ENCODE data around the gene ZDHHC21. TPM values are rescaled to one million over a fixed set of nuclear protein-coding genes. Genes with fewer than 3 reads are reported as not detected.
A peak's percentile ranks its signal among the peaks of the same experiment; 100 is the strongest.
"Not testable (repeated sequence)": the region's sequence is repeated elsewhere in the genome, so short reads cannot be mapped to it uniquely, and the experiment has no call there.

ZDHHC21 gene
- total RNA-seq, 1 experiment from 2014 or later: 7.0 TPM

GRCh38 chr9:14686168-14686567 is 7.1 kb downstream of the ZDHHC21 start:
- DNase-seq (ENCODE audit: low read depth): peak; percentile 12

- DNase-seq (ENCODE audit: low read depth): not testable (repeated sequence)
Observed at GRCh38 chr9:14682616-14683015, 10.6 kb downstream of the ZDHHC21 start.

GRCh38 chr9:14678776-14679175 is 14.5 kb downstream of the ZDHHC21 start:
- no peak for DNase-seq (ENCODE audit: low read depth)

GRCh38 chr9:14677872-14678271 is 15.4 kb downstream of the ZDHHC21 start:
- no peak for DNase-seq (ENCODE audit: low read depth)

- DNase-seq (ENCODE audit: low read depth): no peak
Observed at GRCh38 chr9:14677396-14677795, 15.8 kb downstream of the ZDHHC21 start.

GRCh38 chr9:14674630-14675029 is 18.6 kb downstream of the ZDHHC21 start:
- DNase-seq (ENCODE audit: low read depth): no peak

- DNase-seq (ENCODE audit: low read depth): no peak
Observed at GRCh38 chr9:14671377-14671776, 21.9 kb downstream of the ZDHHC21 start.

- DNase-seq (ENCODE audit: low read depth): peak; percentile 27
Observed at GRCh38 chr9:14670718-14671117, 22.5 kb downstream of the ZDHHC21 start.

GRCh38 chr9:14664022-14664421 is 29.2 kb downstream of the ZDHHC21 start:
- DNase-seq (ENCODE audit: low read depth): not testable (repeated sequence)

GRCh38 chr9:14662060-14662453 is 31.2 kb downstream of the ZDHHC21 start:
- no peak for DNase-seq (ENCODE audit: low read depth)

GRCh38 chr9:14661421-14662059 is 31.7 kb downstream of the ZDHHC21 start:
- peak; percentile 6 for DNase-seq (ENCODE audit: low read depth)

- DNase-seq (ENCODE audit: low read depth): no peak
Observed at GRCh38 chr9:14660721-14661120, 32.5 kb downstream of the ZDHHC21 start.

GRCh38 chr9:14654932-14655331 is 38.3 kb downstream of the ZDHHC21 start:
- DNase-seq (ENCODE audit: low read depth): peak; percentile 11

- no peak for DNase-seq (ENCODE audit: low read depth)
Observed at GRCh38 chr9:14653511-14653910, 39.7 kb downstream of the ZDHHC21 start.

- DNase-seq (ENCODE audit: low read depth): peak; percentile 9
Observed at GRCh38 chr9:14652729-14653377, 40.4 kb downstream of the ZDHHC21 start.

GRCh38 chr9:14650596-14650995 is 42.6 kb downstream of the ZDHHC21 start:
- no peak for DNase-seq (ENCODE audit: low read depth)

GRCh38 chr9:14645648-14646047 is 47.6 kb downstream of the ZDHHC21 start:
- DNase-seq (ENCODE audit: low read depth): no peak

GRCh38 chr9:14640967-14641366 is 52.3 kb downstream of the ZDHHC21 start:
- no peak for DNase-seq (ENCODE audit: low read depth)

- DNase-seq (ENCODE audit: low read depth): no peak
Observed at GRCh38 chr9:14640294-14640693, 52.9 kb downstream of the ZDHHC21 start.

GRCh38 chr9:14633906-14634565 is 59.2 kb downstream of the ZDHHC21 start:
- no peak for DNase-seq (ENCODE audit: low read depth)

GRCh38 chr9:14633148-14633547 is 60.1 kb downstream of the ZDHHC21 start:
- no peak for DNase-seq (ENCODE audit: low read depth)

- DNase-seq (ENCODE audit: low read depth): no peak
Observed at GRCh38 chr9:14627513-14627912, 65.7 kb downstream of the ZDHHC21 start.

GRCh38 chr9:14618836-14619420 is 74.3 kb downstream of the ZDHHC21 start:
- no peak for DNase-seq (ENCODE audit: low read depth)

Data from M059J (cell line).